Mucosa of descending colon (tissue), 3 donors: ENCODE measurements around the gene NRGN. TPM values are rescaled to one million over a fixed set of nuclear protein-coding genes. Genes with fewer than 3 reads are reported as not detected.

Experiments used
- ATAC-seq: fragments of 200-7000 bp; cut with Tn5 transposase; one replicate; pipeline ENCODE4 v1.9.1; 2020; ENCODE audit warnings: mild to moderate bottlenecking, moderate library complexity
- DNase-seq, 3 donors: peaks; one replicate each; pipeline ENCODE4 v3.0.0-alpha.2; 2020
- H3K36me3 ChIP-seq: fragments of 200-600 bp; one replicate; pipeline ENCODE4 v1.8.0; 2021; ENCODE audit warnings: low read depth, mild to moderate bottlenecking
- H3K4me1 ChIP-seq: fragments of 200-600 bp; one replicate; pipeline ENCODE4 v1.8.0; 2021; ENCODE audit warnings: low read depth, mild to moderate bottlenecking
- H3K4me3 ChIP-seq: fragments of 200-600 bp; one replicate; pipeline ENCODE4 v1.8.0; 2021; ENCODE audit warnings: mild to moderate bottlenecking
- H3K9me3 ChIP-seq: fragments of 200-600 bp; one replicate; pipeline ENCODE4 v1.8.0; 2021; ENCODE audit warnings: mild to moderate bottlenecking
- CTCF ChIP-seq: fragments of 200-600 bp; IDR thresholded peaks from one replicate; pipeline ENCODE4 v1.8.0; 2022; ENCODE audit warnings: antibody characterized with exemption, mild to moderate bottlenecking
- intact Hi-C, 2 donors: fragments of 100-400 bp; cut with DNase I in 1 of 2; cut with micrococcal nuclease in 1 of 2; formaldehyde crosslinking; loops; one replicate each; pipeline versions ENCODE4 v1.11.0 to v1.11.1; 2022; cut with DNase I, micrococcal nuclease
- total RNA-seq, 3 donors: library from RNA; stranded (reverse); fragmentation: NEBNext Ultra II Directional in 2 of 3; extraction: Animal tissue kit (Norgen Biotek cat#: 25700) in 2 of 3; gene quantifications; one replicate each; pipeline versions ENCODE4 v1.2.1 to v1.2.4, GENCODE V29; 2021 to 2023
- donor health status: DM: no; HTN: no; CAD: no; lungs with moderate emphysema.
- donor health status: DM: no; HTN: no; CAD: no.
- donor health status: DM: no; HTN: yes; CAD: no.

Gene NRGN
- total RNA-seq, 3 donors from 2014 or later, result 1.7 to 5.3 (median 2.0) TPM

- intact Hi-C loops, result no loop called here
- H3K4me3 ChIP-seq, result no peak overlapping the region
Observed at GRCh38 chr11:124719534-124719933, 20.2 kb upstream of the NRGN start.

GRCh38 chr11:124722176-124722575, 17.6 kb upstream of the NRGN start:
- Histone ChIP-seq H3K36me3 (no peaks in the 10 kb centered on the region), H3K4me3 (no peak overlapping the region), H3K4me1 (peaks cover 22% of the 10 kb centered on the region), H3K9me3 (no peaks in the 10 kb centered on the region)
- intact Hi-C loops, result no loop called here
- no peak for TF ChIP-seq CTCF
- DNase-seq (no peak), ATAC-seq (no peak)

More at GRCh38 chr11:124719534-124719933, 20.2 kb upstream of the NRGN start:
- no peak for DNase-seq
- Histone ChIP-seq H3K9me3 (no peaks in the 10 kb centered on the region), H3K36me3 (no peaks in the 10 kb centered on the region), H3K4me1 (peaks cover 14% of the 10 kb centered on the region)
- no peak for TF ChIP-seq CTCF
- ATAC-seq, result no peak

GRCh38 chr11:124724979-124725718, 14.6 kb upstream of the NRGN start:
- TF ChIP-seq CTCF, result no peak
- Histone ChIP-seq H3K36me3 (no peaks in the 10 kb centered on the region), H3K4me1 (peaks cover 11% of the 10 kb centered on the region), H3K9me3 (no peaks in the 10 kb centered on the region), H3K4me3 (no peak overlapping the region)
- DNase-seq (peak in 2 of 3 donors; percentile 54 to 61), ATAC-seq (peak; percentile 96)
- intact Hi-C loops, result no loop called here

GRCh38 chr11:124725719-124726105, 14.0 kb upstream of the NRGN start:
- Histone ChIP-seq H3K9me3 (no peaks in the 10 kb centered on the region), H3K4me1 (peaks cover 11% of the 10 kb centered on the region), H3K4me3 (no peak overlapping the region), H3K36me3 (no peaks in the 10 kb centered on the region)
- TF ChIP-seq CTCF, result no peak
- intact Hi-C loops, result no loop called here
- DNase-seq (no peak), ATAC-seq (no peak)

- Histone ChIP-seq H3K9me3 (no peaks in the 10 kb centered on the region), H3K36me3 (no peaks in the 10 kb centered on the region), H3K4me1 (peaks cover 11% of the 10 kb centered on the region), H3K4me3 (no peak overlapping the region)
- DNase-seq, result no peak
- no peak for TF ChIP-seq CTCF
- no peak for ATAC-seq
- intact Hi-C loops, result no loop called here
Observed at GRCh38 chr11:124727474-124727873, 12.3 kb upstream of the NRGN start.
